Measurements from ENCODE around the gene FBXW8. TPM values are rescaled to one million over a fixed set of nuclear protein-coding genes. Genes with fewer than 3 reads are reported as not detected.

FBXW8 gene
- total RNA-seq, 2 donors from 2014 or later, result 7.9 to 9.0 TPM

- DNase-seq (ENCODE audit: low spot score), result no peak
- Histone ChIP-seq H3K36me3 (no peaks in the 10 kb centered on the region), H3K4me1 (peaks cover 0 to 26% of the 10 kb centered on the region in 2 donors), H3K4me3 (no peak overlapping the region), H3K9me3 (no peaks in the 10 kb centered on the region), H3K27ac (no peak overlapping the region), H3K27me3 (no peaks in the 10 kb centered on the region)
- TF ChIP-seq, protein P1, sequence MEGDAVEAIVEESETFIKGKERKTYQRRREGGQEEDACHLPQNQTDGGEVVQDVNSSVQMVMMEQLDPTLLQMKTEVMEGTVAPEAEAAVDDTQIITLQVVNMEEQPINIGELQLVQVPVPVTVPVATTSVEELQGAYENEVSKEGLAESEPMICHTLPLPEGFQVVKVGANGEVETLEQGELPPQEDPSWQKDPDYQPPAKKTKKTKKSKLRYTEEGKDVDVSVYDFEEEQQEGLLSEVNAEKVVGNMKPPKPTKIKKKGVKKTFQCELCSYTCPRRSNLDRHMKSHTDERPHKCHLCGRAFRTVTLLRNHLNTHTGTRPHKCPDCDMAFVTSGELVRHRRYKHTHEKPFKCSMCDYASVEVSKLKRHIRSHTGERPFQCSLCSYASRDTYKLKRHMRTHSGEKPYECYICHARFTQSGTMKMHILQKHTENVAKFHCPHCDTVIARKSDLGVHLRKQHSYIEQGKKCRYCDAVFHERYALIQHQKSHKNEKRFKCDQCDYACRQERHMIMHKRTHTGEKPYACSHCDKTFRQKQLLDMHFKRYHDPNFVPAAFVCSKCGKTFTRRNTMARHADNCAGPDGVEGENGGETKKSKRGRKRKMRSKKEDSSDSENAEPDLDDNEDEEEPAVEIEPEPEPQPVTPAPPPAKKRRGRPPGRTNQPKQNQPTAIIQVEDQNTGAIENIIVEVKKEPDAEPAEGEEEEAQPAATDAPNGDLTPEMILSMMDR (IDR thresholded peaks at IDR 0.05), result no peak
Observed at GRCh38 chr12:117073611-117074010, 162.9 kb downstream of the FBXW8 start.

DNA sequence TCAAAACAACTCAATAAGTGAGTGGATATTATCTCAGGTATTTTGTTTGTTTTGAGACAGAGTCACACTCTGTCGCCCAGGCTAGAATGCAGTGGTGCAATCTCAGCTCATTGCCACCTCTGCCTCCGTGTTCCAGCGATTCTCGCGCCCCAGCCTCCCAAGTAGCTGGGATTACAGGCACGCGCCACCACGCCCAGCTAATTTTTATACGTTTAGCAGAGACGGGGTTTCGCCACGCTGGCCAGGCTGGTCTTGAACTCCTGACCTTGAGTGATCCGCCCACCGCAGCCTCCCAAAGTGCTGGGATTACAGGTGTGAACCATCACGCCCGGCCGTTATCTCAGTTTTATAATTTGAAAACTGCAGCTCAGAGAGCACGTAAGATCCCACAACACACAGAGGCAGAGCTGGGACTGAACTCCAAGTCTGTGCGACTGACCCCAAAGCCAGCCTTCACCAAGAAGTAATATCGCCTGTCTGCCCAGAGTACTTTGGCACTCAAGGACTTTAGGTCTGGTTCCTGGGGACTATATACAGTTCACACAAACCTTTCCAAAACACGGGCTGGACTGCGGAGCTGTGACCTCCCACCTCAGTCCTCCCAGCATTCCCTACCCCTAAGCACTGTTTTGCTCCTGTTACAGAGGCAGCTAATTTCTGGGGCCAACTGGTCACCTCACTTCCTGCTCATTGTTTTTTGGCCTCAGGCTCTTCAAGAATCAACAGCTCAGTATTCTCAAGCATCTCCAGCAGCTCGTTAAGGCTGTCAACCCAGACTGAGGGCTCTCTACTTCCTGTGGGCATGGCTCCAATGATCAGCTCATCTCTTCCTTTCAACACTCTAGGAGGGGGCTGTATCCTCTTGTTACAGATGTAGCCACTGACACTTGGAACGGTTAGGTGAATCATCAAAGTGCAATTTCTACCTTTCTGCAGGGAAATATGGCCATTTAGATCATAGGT lies 165.9 kb downstream of the FBXW8 start:
- Histone ChIP-seq H3K36me3 (no peaks in the 10 kb centered on the region), H3K27ac (peak overlapping the region in 1 of 2 donors; percentile 16), H3K9me3 (no peaks in the 10 kb centered on the region), H3K27me3 (no peaks in the 10 kb centered on the region), H3K4me1 (peaks cover 0 to 12% of the 10 kb centered on the region in 2 donors), H3K4me3 (no peak overlapping the region)
- TF ChIP-seq, protein P1 (IDR thresholded peaks at IDR 0.05), result no peak
- no peak for DNase-seq (ENCODE audit: low spot score)

GRCh38 chr12:117079487-117079886 lies 168.7 kb downstream of the FBXW8 start:
- TF ChIP-seq, protein P1 (IDR thresholded peaks at IDR 0.05), result no peak
- Histone ChIP-seq H3K27me3 (no peaks in the 10 kb centered on the region), H3K4me3 (no peak overlapping the region), H3K9me3 (no peaks in the 10 kb centered on the region), H3K4me1 (peaks cover 0 to 12% of the 10 kb centered on the region in 2 donors), H3K36me3 (no peaks in the 10 kb centered on the region), H3K27ac (no peak overlapping the region)
- no peak for DNase-seq (ENCODE audit: low spot score)

DNA sequence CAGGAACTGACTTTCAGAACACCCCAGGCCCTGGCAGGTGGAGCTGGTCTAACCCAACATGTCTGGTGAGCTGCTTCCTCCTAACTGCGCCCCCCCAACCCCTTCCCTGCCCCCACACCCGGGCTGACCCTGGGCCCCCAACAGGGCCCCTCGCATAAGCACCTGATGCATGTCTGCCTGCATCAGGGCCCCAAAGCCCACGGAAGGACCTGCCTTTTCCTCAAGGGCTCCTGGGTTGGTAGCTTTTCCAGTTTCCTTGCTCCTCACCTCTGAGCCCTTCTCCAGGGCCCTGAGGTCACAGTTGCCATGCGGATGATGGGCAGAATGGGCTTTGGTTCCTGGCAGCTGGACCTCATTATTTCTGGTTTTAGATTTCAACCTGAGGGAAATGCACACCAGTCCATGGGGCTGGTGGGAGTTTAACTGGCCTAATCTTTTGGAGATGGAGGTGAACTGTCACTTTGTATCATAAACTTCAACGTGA lies 170.0 kb downstream of the FBXW8 start:
- Histone ChIP-seq H3K27ac (peak overlapping the region in 1 of 2 donors; percentile 35), H3K4me1 (peaks cover 0 to 23% of the 10 kb centered on the region in 2 donors), H3K36me3 (no peaks in the 10 kb centered on the region), H3K4me3 (no peak overlapping the region), H3K27me3 (no peaks in the 10 kb centered on the region), H3K9me3 (no peaks in the 10 kb centered on the region)
- TF ChIP-seq, protein P1 (IDR thresholded peaks at IDR 0.05), result no peak
- no peak for DNase-seq (ENCODE audit: low spot score)

Other genes starting within 250 kb of the FBXW8 start
- 10 to 100 TPM in 1 of 2 donors, 1 to 10 TPM in 1; 9.4 to 12.0 TPM for gene SPRING1, start 172.9 kb upstream of the FBXW8 start, total RNA-seq
- gene RNFT2, start 172.6 kb upstream of the FBXW8 start, total RNA-seq, result 1 to 10 TPM in 1 of 2 donors, under 1 TPM in 1; 0.89 to 1.1 TPM
- under 1 TPM in 1 of 2 donors, not detected in 1; 0.08 TPM for gene HRK, start 29.5 kb upstream of the FBXW8 start, total RNA-seq
- gene TESC, start 188.5 kb downstream of the FBXW8 start, total RNA-seq, result 10 to 100 TPM; 31.2 to 36.2 TPM

Measured in right atrium auricular region (tissue), 2 donors.